NCI-H2081 treated with DMSO at 0.1 percent for 48 hours (cell line): ENCODE data around the gene RANBP6.
"Not testable (repeated sequence)": the region's sequence is repeated elsewhere in the genome, so short reads cannot be mapped to it uniquely, and the experiment has no call there.

ENCODE experiments used
- DNase-seq: peaks from one replicate; lab custom pipeline; 2025; lab: John Stamatoyannopoulos, UW

The RANBP6 gene

DNA sequence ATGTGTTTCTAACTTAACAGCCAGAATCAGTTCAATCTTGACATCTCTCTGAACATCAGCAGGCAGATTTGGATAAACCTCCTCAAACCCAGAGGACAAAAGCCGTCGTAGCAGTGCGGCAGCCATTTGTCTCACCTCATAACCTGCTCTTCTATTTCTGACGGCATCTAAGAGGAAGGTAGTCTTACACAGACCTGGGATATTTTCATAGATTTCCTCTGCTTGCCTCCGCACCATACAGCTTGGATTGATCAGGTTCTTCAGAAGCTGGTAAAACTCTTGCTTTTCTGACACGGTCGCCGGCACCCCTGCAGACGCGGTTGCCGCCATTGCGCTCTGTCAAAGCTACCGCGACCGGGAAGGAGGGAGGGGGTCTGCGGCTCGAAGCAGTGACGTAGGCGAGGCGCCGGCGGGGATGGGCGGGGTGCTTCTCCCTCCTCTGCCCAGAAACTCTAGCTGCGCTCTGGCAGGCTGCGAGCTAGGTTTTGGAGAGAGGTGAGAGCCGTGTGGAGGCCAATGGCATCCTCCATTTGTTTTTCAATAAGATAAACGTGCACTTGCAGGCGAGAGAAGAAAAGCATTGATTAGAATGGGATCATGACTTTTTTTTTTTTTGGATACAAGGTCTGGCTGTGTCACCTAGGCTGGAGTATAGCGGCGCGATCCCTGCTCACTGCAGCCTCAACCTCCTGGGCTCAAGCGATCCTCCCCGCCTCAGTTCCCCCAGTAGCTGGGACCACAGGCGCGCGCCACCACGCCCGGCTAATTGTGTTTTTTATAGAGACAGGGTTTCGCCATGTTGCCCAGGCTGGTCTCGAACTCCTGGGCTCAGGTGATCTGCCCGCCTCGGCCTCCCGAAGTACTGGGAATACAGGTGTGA lies at the start of gene RANBP6:
Gene RANBP6, minus strand, starts transcription at position 347 of the 880 bp plus-strand sequence. Its CDS starts 17 bp downstream, at position 330.
- DNase-seq = peak; percentile 77

DNA sequence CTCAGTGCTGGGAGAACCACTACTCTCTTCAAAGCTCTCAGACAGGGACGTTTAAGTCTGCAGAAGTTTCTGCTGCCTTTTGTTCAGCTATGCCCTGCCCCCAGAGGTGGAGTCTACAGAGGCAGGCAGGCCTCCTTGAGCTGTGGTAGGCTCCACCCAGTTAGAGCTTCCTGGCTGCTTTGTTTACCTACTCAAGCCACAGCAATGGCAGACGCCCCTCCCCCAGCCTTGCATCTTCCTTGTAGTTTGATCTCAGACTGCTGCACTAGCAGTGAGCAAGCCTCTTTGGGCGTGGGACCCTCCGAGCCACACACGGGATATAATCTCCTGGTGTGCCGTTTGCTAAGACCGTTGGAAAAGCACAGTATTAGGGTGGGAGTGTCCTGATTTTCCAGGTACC lies 47.7 kb upstream of the RANBP6 start:
- not testable (repeated sequence) for DNase-seq

- no peak for DNase-seq
Measured at GRCh38 chr9:6055666-6056065, 40.2 kb upstream of the RANBP6 start.

- peak; percentile 44 for DNase-seq
Measured at GRCh38 chr9:6055216-6055615, 39.8 kb upstream of the RANBP6 start.

- DNase-seq = peak; percentile 72
Measured at GRCh38 chr9:6054280-6055099, 39.1 kb upstream of the RANBP6 start.

GRCh38 chr9:6052293-6052919 lies 37.0 kb upstream of the RANBP6 start:
- DNase-seq = no peak

DNA sequence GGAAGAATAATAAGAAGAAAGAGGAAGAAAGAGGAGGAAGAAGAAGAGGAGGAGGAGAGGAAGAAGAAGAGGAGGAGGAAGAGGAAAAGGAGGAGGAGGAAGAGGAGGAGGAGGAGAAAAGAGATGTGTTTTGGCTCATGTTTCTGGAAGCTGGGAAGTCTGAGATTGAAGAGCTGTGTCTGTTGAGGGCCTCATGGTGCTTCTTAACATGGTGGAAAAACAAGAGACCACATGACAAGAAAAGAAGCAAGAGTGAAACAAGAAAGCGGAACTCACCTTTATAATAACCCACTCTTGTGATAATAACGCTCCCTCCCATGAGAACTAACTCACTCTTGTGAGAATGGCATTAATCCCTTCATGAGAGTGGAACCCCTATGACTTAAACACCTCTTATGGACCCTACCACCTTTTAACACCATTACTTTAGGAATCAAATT lies 36.1 kb upstream of the RANBP6 start:
- no peak for DNase-seq

GRCh38 chr9:6049798-6050197 lies 34.4 kb upstream of the RANBP6 start:
- DNase-seq = no peak

DNA sequence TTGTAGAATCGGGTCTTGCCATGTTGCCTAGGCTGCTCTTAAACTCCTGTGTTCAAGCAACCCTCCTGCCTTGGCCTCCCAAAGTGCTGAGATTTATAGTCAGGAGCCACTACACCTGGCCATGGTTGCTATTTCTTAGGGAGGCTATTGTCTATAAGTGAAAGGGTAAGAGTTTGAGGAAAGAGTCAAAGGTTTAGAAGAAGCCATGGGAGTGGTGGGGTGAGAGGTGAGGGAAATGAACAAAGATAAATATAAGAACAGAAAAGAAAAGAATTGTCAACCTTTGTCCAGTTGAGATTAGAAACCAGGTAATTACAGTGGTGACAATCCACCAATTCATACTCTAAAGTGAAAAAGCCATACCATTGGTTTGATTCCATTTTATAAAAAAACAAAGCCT lies 32.6 kb upstream of the RANBP6 start:
- no peak for DNase-seq

DNA sequence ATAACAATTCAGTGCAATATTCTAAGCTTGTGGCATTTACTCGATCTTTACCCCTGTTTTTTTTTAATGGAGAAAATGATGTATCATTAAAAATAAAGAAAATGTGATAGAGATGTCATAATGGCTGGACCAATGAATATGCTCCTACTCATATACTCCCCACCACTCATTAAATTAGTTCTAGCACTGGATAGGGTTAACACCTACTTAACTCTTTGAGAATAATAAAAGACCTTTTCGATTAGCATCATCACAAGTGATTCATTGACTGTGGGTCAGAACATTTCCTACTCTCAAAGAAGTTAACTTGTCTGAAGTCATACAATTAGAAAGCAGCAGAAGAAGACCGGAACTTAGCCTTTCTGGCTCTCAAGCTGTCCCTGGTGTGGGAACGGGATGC lies 31.6 kb upstream of the RANBP6 start:
- DNase-seq = no peak

DNA sequence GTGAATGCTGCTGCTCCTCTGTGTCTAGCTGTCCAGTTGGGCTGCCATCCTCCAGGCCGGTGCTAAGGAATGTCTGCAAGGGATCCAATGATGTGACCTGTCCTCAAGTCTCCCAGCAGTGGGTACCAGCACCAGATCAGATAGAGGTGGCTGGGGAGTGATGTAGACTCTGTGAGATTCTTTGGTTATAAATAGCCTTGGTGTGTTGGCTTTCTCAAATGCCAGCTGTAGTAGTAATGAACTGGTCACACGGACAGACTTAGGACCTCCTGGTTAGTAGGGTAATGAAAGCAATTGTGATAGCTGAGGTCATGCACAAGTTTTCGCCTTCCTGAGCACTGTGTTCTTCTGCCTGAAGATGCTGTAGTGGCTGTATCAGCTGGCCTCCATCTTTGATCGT lies 29.9 kb upstream of the RANBP6 start:
- DNase-seq = no peak

GRCh38 chr9:6040077-6040476 lies 24.7 kb upstream of the RANBP6 start:
- DNase-seq = no peak

- no peak for DNase-seq
Measured at GRCh38 chr9:6036391-6036790, 21.0 kb upstream of the RANBP6 start.

GRCh38 chr9:6034954-6035353 lies 19.5 kb upstream of the RANBP6 start:
- no peak for DNase-seq

DNA sequence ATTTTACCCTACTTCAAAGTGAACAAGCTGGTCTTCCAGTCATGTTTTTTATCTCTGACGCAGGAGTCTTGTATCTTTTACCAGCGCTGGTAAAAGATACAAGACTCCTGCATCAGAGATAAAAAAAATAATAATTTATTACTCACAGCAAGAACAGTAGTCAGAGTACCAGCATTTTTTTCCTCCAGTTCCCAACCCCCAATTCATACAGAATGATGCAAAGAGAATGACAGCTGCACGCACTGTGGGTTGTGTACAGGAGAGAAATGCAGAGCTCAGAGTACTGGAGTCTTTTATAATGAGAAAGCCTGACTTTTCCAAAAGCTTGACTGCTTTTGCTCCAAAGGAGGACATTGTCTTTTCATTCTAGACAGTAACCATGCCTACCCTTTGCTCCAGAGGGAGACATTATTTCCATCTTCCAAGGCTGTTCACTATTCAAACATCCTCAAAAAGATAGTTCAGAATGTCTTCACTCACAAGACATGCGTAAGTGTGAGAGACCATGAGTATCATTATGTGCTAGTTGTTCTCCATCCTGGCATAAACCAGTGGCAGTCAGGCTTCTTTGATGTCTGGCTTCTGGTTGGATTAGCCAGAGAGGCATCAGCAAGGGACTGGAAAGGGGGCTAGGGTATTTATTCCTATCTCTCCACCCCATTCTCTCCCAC lies 14.3 kb upstream of the RANBP6 start:
- DNase-seq = no peak

DNA sequence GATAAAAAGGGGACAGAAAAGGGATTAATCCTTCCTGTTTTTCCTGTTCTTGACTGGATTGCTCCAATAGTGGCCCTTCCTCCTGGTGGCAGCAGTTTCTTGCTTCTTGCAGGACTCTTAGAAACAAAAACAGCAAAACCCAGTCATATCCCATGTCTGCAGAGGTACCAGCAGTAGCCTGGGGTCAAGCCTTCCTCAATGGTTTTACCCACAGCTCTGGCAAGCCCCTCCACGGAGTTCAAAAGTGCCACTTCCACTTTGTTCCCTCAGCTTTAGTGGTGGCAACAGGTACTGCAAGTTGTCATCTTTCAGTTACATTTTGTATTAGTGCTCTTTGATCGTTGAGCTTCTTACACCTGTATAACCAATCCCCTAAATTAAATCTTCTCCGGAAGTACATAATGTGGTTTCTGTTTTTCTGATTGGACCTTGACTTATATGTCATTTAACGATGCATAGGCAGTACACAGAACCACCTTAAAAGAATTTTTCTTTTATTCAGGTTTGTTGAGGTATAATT lies 8.7 kb upstream of the RANBP6 start:
- no peak for DNase-seq

- not testable (repeated sequence) for DNase-seq
Measured at GRCh38 chr9:6016975-6017374, 1.6 kb upstream of the RANBP6 start.

- DNase-seq = no peak
Measured at GRCh38 chr9:6014670-6015270, 654 bp downstream of the RANBP6 start.

- DNase-seq = peak; percentile 96
Measured at GRCh38 chr9:6008169-6008979, 7.0 kb downstream of the RANBP6 start.

- no peak for DNase-seq
Measured at GRCh38 chr9:6007770-6008168, 7.7 kb downstream of the RANBP6 start.
